Measurements from ENCODE around the gene IDNK. TPM values are rescaled to one million over a fixed set of nuclear protein-coding genes. Genes with fewer than 3 reads are reported as not detected.

Gene IDNK
- 2.6 and 2.9 TPM in 2 replicates for total RNA-seq

GRCh38 chr9:83622939-83623678 lies at the start of gene IDNK:
Gene IDNK, plus strand, starts transcription at chr9:83623143. Its CDS starts 29 bp downstream, at chr9:83623172.

Small RNA genes lying within 50 kb of the gene (small RNA-seq; reads per million reads assigned to genes)
- not detected for gene RNU4-15P

Other genes starting within 250 kb of the IDNK start
- gene FRMD3, start 84.7 kb upstream of the IDNK start, total RNA-seq: 8.6 and 11.1 TPM in 2 replicates
- 136 and 155 TPM in 2 replicates for gene UBQLN1, start 84.8 kb downstream of the IDNK start, total RNA-seq
- 0.65 and 0.86 TPM in 2 replicates for gene GKAP1, start 194.6 kb downstream of the IDNK start, total RNA-seq